ENCODE results near the gene PRDM12.

The PRDM12 gene

DNA sequence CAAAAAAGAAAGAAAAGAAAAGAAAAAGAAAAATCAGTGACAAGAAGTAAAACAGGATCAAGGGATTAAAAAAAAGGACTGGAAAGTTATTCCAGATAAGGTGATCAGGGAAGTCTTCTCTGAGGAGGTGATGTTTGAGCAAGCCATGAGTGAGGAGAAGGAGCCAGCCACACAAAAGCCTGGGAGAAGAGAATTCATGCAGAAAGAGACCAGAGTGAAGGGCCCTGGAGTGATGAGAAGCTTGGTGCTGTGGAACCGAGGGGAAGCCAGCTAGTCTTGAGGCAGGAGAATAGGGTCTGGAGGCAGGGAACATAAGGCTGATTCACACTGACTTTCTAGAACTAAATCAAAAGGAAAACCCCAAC, 25.2 kb downstream of the PRDM12 start:
- Mint-ChIP-seq H3K27me3 (peaks cover 2% of the 10 kb centered on the region), H3K4me3 (no peak overlapping the region)

DNA sequence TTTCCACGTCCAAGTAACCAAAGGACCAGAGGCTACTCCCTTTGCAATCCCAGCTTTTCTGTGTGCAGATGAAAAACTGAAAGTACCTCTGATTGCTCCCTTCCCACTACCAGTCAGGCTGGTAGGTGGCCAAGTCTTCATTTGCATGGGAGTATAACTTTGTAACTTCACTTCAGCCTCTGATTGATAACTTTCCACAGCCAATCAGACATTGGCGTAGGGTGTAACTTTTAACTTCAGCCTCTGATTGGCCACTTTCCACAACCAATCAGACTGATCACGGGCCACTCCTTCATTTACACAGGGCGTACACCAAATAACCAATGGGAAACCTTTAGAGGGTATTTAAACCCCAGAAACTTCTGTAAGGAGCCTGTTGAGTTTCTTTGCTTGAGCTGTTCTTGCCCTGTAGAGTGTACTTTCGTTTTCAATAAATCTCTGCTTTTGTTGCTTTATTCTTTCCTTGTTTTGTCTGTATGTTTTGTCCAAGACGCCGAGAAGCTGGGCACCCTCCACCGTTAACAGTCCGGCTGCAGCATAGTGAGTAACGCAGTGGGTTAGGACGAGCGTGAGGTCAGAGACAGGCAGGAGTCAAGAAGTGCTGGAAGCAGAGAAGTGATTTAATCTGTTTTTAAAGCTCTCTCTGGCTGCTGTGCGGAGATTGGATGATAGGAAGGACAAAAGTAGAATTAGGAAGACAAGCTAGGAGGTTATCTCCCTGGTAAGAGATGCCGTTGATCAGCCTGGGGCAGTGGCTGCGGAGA, 25.7 kb downstream of the PRDM12 start:
- H3K27me3 Mint-ChIP-seq: peaks cover 2% of the 10 kb centered on the region
- H3K9me3 Mint-ChIP-seq (ENCODE audit: low read depth): no peaks in the 10 kb centered on the region
- H3K4me1 Mint-ChIP-seq (ENCODE audit: low read depth): peaks cover 23% of the 10 kb centered on the region
- H3K36me3 Mint-ChIP-seq: peaks cover 7% of the 10 kb centered on the region
- no peak overlapping the region for H3K4me3 Mint-ChIP-seq
- H3K27ac Mint-ChIP-seq: no peak overlapping the region

More for the DNA sequence above, 25.2 kb downstream of the PRDM12 start:
- Mint-ChIP-seq H3K4me1 (ENCODE audit: low read depth) (peaks cover 19% of the 10 kb centered on the region), H3K27ac (no peak overlapping the region), H3K36me3 (peaks cover 3% of the 10 kb centered on the region), H3K9me3 (ENCODE audit: low read depth) (no peaks in the 10 kb centered on the region)

DNA sequence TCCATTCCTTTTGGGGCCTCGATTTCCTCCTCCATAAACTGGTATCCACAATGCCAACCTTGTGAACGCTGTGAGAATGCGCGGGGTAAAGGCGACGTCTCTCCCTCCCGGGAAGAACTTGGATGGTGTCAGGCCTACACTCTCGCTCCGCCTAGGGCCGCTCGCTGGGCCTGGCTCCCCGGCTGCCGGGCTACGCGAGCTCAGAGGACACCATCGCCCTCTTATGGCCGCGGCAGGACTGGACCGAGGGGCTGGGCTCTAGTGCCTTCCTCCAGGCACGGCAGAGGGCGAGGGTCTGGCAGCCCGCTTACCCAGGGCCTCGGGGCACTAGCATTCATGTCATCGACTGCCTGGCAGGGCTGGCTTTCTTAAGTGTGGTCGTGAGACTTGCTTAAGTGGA, 27.9 kb downstream of the PRDM12 start:
- Mint-ChIP-seq H3K36me3 (peaks cover 16% of the 10 kb centered on the region), H3K4me3 (peak overlapping the region; percentile 100), H3K27ac (no peak overlapping the region), H3K4me1 (ENCODE audit: low read depth) (peaks cover 42% of the 10 kb centered on the region), H3K27me3 (peaks cover 2% of the 10 kb centered on the region), H3K9me3 (ENCODE audit: low read depth) (no peaks in the 10 kb centered on the region)

DNA sequence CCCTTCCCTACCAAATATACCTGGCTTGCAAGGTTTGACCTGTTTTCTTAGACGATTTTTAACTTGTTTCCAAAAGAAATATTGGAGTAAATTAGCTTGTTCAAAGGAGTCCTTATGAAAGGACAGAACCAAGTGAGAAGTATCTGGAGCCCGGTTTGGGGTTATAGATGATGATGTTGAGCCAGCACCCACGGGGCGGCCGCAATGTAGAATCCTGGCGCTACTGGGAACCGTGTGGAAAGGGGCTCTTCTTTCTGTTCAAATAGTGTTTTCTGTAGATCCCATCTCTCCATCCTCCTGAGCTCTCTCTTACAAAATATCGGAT, 28.7 kb downstream of the PRDM12 start:
- peak overlapping the region; percentile 99 for H3K27ac Mint-ChIP-seq
- H3K36me3 Mint-ChIP-seq: peaks cover 17% of the 10 kb centered on the region
- H3K4me1 Mint-ChIP-seq (ENCODE audit: low read depth): peaks cover 41% of the 10 kb centered on the region
- H3K9me3 Mint-ChIP-seq (ENCODE audit: low read depth): no peaks in the 10 kb centered on the region
- peak overlapping the region; percentile 100 for H3K4me3 Mint-ChIP-seq
- no peaks in the 10 kb centered on the region for H3K27me3 Mint-ChIP-seq

DNA sequence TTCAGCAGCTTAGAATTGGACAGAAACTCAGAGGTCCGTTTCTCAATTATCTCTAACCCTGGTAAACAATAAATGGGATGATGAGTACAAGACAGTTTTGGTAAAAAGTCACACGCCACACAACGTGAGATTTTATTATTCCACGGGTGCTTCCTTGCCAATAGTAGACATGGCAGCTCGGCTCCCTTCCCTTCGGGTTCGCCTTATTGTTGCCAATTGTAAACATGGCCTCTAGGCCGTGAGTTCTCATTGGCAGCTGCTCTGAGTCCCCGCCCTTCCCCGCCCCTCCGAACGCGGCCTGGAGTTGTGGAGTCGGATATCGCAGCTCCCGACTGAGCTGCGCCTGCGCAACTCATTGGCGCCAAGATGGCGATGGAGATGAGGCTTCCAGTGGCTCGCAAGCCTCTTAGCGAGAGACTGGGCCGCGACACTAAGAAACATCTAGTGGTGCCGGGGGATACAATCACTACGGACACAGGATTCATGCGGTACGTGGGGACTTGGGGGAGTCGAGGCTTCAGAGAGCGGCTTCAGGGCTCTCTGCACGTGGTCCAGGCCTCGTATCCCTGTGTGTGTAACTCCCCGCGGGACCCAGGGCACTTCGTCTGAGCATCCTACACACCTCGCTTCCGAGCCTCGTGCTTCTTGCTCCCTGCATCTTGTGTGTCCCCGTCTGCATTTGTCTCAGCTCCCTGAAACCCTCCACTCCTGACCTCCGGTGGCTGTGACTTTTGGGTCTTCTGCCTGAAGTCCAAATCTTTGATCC, 29.2 kb downstream of the PRDM12 start, which contains the start of gene EXOSC2:
Gene EXOSC2, plus strand, starts transcription at position 355 of the 766 bp plus-strand sequence. Its CDS starts 12 bp downstream, at position 367.
- Mint-ChIP-seq H3K27ac (peak within 1 kb of the TSS; percentile 99), H3K4me1 (ENCODE audit: low read depth) (peaks cover 43% of the 10 kb centered on the region), H3K4me3 (peak within 1 kb of the TSS; percentile 100), H3K9me3 (ENCODE audit: low read depth) (no peaks in the 10 kb centered on the region), H3K36me3 (peaks cover 17% of the 10 kb centered on the region), H3K27me3 (no peaks in the 10 kb centered on the region)

DNA sequence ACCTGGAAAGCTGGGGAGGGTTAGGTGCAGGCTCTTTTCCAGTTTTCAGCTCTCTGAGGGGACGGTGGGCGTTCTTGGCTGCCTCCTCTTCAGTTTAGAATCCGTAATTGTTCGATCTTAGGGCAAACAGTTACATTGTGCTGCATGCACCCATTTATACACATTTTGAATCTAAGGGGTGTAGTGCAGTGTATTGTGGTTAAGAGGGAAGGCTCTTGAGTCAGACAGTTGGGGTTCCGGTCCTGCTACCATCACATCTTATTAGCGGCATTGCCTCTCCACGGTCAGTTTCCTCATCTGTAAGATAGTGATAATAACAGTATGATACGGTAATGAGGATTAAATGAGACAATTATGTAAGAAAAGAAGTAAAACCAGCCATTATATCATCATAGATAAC, 29.8 kb downstream of the PRDM12 start:
- no peaks in the 10 kb centered on the region for H3K27me3 Mint-ChIP-seq
- H3K9me3 Mint-ChIP-seq (ENCODE audit: low read depth): no peaks in the 10 kb centered on the region
- peaks cover 48% of the 10 kb centered on the region for H3K4me1 Mint-ChIP-seq (ENCODE audit: low read depth)
- peaks cover 20% of the 10 kb centered on the region for H3K36me3 Mint-ChIP-seq
- H3K27ac Mint-ChIP-seq: peak overlapping the region; percentile 99
- peak overlapping the region; percentile 100 for H3K4me3 Mint-ChIP-seq

DNA sequence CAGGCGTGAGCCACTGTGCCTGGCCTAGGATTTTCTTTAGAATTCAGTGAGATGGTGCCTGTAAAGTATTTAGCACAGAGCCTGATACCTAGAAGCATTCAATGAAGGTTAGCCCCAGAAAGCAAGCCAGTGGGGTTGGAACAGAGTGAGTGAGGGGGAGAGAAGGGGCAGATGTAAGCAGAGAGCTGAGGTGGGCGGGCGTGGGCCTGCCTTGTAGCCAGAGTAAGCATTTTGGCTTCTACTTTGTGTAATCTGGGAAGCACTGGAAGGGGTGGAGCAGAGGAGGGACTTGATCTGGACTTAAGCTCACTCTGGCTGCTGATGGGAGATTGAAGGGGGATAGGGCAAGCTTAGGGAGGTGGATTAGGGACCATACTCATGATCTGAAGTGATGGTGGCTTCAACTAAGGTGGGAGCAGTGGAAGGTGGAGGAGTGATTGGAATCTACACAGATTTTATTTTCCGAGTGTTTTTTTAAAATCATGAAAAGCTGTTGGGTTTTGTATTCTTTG, 31.8 kb downstream of the PRDM12 start:
- Mint-ChIP-seq H3K27ac (no peak overlapping the region), H3K36me3 (peaks cover 20% of the 10 kb centered on the region), H3K9me3 (ENCODE audit: low read depth) (no peaks in the 10 kb centered on the region), H3K4me1 (ENCODE audit: low read depth) (peaks cover 45% of the 10 kb centered on the region), H3K27me3 (no peaks in the 10 kb centered on the region), H3K4me3 (peak overlapping the region; percentile 100)

DNA sequence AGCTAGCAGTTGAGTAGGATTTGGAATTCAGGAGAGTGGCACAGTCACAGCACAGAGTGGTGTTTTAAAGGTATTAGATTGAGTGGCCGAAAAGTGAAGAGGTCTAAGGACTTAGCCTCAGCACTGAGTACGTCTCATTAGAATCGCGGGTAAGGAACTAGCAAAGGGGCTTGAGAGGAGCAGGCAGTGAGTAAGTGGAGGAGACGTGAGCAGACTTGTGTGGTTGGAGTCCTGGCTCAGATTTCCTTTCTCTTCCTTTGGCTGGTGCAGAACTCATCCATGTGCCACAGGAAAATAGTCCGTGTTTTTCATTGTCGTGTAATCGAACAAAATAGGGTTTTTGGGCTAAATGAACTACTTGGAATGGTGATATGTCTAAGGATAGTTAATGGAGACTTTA, 32.6 kb downstream of the PRDM12 start:
- Mint-ChIP-seq H3K9me3 (ENCODE audit: low read depth) (no peaks in the 10 kb centered on the region), H3K36me3 (peaks cover 20% of the 10 kb centered on the region), H3K4me3 (peak overlapping the region; percentile 100), H3K27me3 (no peaks in the 10 kb centered on the region), H3K4me1 (ENCODE audit: low read depth) (peaks cover 45% of the 10 kb centered on the region), H3K27ac (peak overlapping the region; percentile 68)

DNA sequence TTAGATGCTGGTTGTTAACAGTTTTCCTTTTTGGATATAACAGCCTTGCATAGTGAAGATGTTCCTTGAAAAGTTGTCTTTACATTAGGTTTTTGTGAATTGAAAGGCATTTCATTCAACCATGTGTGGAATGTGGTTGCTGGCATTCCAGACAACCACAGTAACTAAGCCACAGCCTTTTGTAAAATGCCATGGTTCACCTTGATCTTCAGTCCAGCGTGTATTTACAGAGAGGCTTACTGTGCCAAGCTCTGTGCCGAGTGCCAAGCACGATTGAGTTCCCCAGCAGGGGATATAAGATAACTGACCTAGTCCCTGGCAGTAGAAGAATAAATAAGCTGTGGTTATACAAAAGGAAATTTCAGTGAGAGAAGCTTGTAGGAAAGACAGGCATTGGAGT, 34.1 kb downstream of the PRDM12 start:
- no peaks in the 10 kb centered on the region for H3K9me3 Mint-ChIP-seq (ENCODE audit: low read depth)
- no peak overlapping the region for H3K4me3 Mint-ChIP-seq
- H3K4me1 Mint-ChIP-seq (ENCODE audit: low read depth): peaks cover 38% of the 10 kb centered on the region

DNA sequence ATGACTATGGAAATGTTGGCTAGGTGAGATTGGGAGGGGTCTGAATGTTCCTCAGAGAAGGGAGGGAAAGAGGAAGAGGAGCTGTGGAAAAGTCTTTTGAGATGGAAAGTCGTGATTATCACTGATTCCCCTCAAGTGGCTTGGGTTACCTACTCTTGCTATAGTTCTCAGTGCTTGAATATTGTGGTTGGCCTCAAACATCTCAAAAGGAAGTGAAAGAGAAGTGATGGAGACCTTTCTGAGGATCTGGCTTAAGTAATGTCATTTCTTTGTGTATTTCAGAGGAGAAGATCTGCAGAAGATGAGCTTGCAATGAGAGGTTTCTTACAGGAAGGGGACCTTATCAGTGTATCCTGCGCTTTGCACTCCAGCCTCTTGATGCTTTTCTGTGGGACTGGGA, 34.7 kb downstream of the PRDM12 start:
- no peak overlapping the region for H3K4me3 Mint-ChIP-seq
- H3K9me3 Mint-ChIP-seq (ENCODE audit: low read depth): no peaks in the 10 kb centered on the region
- no peak overlapping the region for H3K27ac Mint-ChIP-seq
- H3K4me1 Mint-ChIP-seq (ENCODE audit: low read depth): peaks cover 38% of the 10 kb centered on the region
- H3K36me3 Mint-ChIP-seq: peaks cover 25% of the 10 kb centered on the region
- no peaks in the 10 kb centered on the region for H3K27me3 Mint-ChIP-seq

More for the DNA sequence above, 34.1 kb downstream of the PRDM12 start:
- Mint-ChIP-seq H3K27ac (no peak overlapping the region), H3K27me3 (no peaks in the 10 kb centered on the region), H3K36me3 (peaks cover 25% of the 10 kb centered on the region)

DNA sequence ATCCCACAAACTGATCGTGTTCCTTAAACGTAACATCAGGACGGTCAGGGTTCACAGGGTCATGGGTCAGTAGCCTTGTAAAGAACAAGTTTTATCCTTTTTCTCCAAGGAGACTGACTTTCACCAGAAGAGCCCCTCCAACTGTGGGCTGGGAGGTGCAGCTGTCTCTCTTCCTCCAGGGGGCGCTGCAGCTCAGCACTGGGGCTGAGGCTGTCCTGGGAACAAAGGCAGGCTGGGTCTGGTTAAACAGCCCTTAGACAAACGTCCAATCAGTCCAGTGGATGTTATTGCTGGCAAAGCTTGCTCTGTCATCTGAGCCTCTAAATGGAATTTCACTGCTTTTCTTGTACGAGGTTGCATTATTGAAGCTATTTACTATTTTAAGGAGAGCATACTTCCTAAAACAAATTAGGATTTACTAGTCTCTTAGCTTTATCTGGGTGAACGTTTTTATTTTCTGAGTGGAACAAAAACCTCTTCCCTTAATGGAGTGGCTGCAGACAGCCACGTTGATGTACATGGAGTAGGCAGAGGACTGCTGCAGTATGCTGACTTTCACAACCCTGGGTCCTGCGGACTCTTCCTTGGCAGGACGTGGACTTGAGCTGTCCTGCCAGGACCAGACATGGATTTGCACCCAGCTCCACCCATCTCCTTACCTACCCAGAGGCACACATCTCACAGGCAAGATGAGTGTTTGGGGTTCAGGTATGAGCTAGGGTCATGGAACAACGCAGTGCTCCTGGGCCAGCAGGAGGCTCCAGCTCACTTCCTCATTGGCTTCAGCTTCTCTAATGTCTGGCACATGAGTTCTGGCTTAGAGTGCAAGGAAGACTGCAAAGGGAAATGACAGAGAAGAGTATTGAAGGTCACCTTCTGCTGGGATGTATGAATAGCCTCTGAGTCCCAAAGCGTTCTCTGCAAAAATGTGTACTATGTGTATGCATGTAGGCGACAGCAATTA, 36.9 kb downstream of the PRDM12 start:
- no peak overlapping the region for H3K4me3 Mint-ChIP-seq
- peaks cover 21% of the 10 kb centered on the region for H3K4me1 Mint-ChIP-seq (ENCODE audit: low read depth)
- H3K27me3 Mint-ChIP-seq: no peaks in the 10 kb centered on the region
- H3K9me3 Mint-ChIP-seq (ENCODE audit: low read depth): no peaks in the 10 kb centered on the region
- no peak overlapping the region for H3K27ac Mint-ChIP-seq
- H3K36me3 Mint-ChIP-seq: peaks cover 15% of the 10 kb centered on the region

DNA sequence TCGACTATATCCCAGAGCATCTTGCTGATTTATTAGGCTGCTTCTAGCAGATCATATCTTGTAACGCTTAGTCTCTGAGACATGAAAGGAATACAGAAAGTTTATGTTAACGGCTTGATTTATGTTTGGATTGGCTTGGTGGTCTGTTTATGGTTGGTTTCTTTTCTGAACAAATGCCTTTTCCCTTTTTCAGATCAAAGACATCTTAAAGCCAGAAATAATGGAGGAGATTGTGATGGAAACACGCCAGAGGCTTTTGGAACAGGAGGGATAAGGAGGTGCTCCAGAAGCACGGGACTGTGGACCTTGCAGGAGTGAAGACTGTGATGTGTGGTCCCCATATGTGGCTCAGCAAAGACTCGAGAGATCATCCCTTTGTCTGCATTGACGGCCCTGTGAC, 39.1 kb downstream of the PRDM12 start:
- H3K4me3 Mint-ChIP-seq: no peak overlapping the region
- no peak overlapping the region for H3K27ac Mint-ChIP-seq
- H3K4me1 Mint-ChIP-seq (ENCODE audit: low read depth): peaks cover 6% of the 10 kb centered on the region
- H3K9me3 Mint-ChIP-seq (ENCODE audit: low read depth): no peaks in the 10 kb centered on the region
- H3K36me3 Mint-ChIP-seq: peaks cover 8% of the 10 kb centered on the region
- no peaks in the 10 kb centered on the region for H3K27me3 Mint-ChIP-seq

DNA sequence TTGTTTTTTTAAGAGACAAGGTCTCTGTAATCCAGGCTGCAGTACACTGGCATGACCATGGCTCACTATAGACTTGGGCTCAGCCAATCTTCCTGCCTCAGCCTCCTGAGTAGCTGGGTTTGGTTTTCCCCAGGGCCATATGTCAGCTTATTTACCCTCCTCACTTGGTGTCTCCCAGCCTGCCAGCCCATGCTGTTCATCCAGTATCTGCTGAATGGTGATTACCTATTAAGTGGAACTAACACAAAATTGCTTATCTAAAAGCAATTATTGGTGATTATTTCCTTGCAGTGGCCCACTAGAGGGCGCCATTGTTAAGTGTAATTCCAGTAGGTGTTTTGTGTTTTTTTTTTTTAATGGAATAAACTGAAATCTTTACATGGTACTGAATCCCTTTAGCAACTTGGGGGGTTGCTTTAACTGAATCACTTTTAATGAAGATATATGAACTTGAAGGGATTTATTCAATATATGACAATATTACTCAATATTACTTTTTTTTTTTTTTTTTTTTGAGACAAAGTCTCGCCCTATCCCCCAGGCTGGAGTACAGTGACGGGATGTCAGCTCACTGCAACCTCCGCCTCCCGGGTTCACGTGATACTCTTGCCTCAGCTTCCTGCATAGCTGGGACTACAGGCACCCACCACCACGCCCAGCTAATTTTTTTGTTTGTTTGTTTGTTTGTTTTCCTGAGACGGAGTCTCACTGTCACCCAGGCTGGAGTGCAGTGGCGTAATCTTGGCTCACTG, 43.0 kb downstream of the PRDM12 start:
- no peaks in the 10 kb centered on the region for H3K9me3 Mint-ChIP-seq (ENCODE audit: low read depth)

DNA sequence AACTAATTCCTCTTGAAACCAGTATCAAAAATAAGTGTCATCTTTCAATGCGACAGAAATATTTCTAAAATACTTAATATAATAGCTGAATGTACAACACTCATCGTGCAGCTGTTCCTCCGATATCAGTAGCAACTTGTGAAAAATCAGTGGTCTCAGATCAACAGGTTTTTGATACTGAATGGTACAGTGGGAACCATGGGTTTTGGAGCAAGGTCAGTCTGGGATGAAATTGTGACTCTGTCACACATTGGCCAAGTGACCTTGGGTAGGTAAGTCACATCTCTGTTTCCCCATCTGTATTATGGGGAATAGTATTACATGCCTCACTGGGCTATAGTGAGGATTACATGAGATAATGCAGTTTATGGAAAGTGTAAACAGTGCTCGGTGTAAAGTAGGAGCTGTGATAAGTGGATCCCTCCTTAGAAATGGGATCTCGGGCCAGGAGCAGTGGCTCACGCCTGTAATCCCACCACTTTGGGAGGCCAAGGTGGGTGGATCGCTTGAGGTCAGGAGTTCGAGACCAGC, 46.5 kb downstream of the PRDM12 start:
- H3K27me3 Mint-ChIP-seq: no peaks in the 10 kb centered on the region
- no peaks in the 10 kb centered on the region for H3K9me3 Mint-ChIP-seq (ENCODE audit: low read depth)
- no peak overlapping the region for H3K27ac Mint-ChIP-seq
- H3K4me3 Mint-ChIP-seq: no peak overlapping the region
- no peaks in the 10 kb centered on the region for H3K36me3 Mint-ChIP-seq
- peaks cover 27% of the 10 kb centered on the region for H3K4me1 Mint-ChIP-seq (ENCODE audit: low read depth)

More for the DNA sequence above, 43.0 kb downstream of the PRDM12 start:
- Mint-ChIP-seq H3K36me3 (peaks cover 5% of the 10 kb centered on the region), H3K27me3 (no peaks in the 10 kb centered on the region), H3K4me1 (ENCODE audit: low read depth) (peaks cover under 1% of the 10 kb centered on the region), H3K4me3 (no peak overlapping the region), H3K27ac (peak overlapping the region; percentile 41)
